Measurements from ENCODE around the gene CAPNS1. TPM values are rescaled to one million over a fixed set of nuclear protein-coding genes. Genes with fewer than 3 reads are reported as not detected.

CAPNS1 gene
- 649 TPM for total RNA-seq

DNA sequence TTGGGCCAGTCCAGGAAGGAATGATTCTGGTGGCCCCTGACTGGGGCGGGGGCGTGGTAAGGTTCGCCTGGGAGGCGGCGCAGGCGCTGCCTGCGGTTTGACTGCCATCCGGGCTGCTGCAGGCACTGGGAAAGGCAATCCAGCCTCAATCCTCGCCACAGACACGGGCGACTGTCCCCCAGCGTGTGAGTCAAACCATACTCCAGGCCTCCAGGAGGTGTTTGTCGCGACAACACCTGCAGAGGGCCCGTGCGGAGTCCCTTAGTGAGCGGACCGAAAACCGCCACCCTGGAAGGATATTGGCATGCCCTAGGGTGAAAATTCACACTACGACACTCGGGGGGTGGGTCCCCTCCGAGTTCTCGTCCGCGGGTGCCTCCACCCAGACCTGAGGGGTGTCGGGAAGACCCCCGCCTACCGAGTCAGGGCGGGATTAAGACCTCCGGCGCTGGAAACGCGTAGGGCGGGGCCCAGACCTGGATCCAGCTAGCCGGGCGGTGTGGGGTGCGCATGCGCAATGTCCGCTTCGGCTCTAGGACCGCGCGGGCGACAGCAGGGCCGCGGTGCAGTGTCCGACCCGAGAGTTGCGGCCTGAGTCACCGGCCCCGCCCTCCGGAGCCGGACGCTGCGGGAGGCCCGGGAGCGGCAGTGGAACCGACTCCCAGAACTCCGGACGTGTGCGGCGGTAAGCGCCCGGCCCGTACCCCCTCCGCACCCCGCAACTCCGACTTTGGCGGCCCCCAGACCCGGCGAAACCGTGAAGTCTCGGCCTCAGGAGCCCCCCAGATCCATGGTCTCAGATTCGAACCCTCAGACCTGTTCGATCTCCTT, at the start of gene CAPNS1:
CAPNS1 (plus strand) TSS at position 594 of the 831 bp plus-strand sequence. CDS start 946 bp downstream, outside the sequence.
- DNase-seq (ENCODE audit: low spot score): peak; percentile 97

DNA sequence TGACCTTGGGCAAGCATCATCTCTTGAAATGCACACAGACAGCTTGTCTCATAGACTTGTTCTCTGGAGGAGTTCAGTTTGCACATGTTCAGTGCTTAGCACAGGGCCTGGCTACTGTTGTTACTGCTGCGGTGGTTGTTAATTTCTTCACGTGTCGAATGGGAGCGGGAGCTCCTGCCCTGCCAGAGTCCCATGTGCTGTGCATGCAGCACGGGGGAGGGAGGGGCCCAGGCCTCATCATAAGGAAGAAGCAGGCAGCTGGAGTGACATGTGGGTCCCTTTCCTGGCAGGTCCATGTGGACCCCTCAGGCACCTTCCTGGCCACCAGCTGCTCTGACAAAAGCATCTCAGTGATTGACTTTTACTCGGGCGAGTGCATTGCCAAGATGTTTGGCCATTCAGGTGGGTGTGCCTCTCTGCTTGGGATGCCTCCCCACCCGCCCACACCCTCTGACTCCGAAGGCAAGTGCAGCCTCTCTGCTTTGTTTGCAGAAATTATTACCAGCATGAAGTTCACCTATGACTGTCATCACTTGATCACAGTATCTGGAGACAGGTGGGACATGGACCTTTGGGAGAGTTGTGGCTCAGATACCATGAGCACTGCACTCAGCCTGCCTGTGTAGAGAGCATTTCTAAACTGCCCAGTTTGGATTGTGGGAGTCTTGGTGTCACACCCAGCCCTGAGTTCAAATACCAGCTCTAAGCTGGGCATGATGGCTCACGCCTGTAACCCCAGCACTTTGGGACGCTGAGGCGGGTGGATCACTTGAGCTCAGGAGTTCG, 48.8 kb upstream of the CAPNS1 start:
- DNase-seq (ENCODE audit: low spot score): no peak

DNA sequence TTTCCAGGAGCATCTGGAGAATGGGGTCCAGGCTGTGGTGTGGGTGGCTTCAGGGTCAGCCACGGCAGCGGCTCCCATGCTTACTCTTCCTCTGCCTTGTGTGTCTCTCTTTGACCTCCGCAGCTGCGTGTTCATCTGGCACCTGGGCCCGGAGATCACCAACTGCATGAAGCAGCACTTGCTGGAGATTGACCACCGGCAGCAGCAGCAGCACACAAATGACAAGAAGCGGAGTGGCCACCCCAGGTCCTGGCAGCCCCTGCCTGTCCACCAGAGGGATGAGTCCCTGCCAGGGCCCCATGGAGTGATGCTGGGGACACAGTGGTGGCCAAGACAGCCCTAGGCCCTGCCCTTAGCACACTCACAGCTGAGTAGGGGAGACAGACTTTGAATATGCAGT, 47.3 kb upstream of the CAPNS1 start:
- DNase-seq (ENCODE audit: low spot score): no peak

DNA sequence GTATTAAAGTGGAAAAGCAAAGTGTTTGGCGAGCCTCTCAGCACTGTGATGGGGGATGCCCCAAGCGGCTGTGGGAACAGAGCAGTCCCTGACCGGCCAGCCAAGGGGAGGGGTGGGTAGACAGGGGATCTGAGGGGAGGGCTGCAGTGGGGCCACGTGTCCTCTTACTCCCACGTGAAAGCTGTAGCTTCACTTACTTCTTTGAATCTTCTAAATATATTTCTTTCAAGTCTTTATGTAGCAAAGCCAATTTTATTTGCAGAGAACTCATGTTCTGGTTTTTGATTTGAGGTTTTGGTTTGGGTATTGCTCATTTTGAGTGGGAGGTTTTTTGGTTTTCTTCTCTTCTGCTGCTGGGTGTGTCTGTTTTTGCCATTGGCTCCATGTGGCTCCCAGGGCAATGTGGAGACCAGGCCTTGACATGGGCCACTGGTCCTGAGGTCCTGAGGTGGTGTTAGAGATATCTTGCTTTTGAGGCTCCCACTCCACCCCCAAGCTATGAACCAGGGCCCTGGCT, 46.7 kb upstream of the CAPNS1 start:
- no peak for DNase-seq (ENCODE audit: low spot score)

DNA sequence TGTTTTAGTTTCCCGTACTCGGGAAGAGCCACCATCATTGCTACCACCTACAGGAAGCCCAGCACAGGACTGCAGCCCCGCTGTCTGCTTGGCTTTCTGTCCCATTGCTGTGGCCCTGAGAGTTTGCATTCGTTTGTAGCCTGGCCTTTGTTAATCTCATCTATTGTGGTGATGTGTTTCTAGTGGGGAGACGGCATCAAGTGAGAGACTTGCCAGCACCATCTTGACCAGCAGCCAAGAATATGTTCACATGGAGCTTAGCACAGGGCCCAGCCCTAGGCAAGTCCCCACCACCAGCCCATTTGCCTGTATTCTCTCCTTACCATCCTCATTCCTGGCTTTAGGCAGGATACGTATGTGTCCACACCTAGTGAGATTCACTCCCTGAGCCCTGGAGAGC, 46.2 kb upstream of the CAPNS1 start:
- no peak for DNase-seq (ENCODE audit: low spot score)

DNA sequence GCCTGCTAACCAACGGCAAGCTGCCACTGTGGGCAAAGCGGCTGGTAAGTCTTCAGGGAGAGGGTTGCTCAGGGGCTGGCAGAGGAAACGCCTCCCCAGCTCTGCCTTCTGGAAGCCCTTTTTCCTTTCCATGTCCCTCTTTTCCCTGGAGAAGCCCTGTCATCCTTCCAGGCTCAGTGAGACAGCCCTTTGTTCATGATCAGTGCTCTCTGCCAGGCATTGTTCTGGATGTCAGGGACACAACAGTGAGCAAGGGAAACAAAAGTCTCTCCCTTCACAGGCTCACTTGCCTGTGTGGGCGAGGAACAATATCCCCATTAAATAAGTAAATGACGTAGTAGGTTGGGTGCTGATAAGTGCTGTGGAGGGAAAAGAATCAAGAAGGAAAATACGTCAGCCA, 42.8 kb upstream of the CAPNS1 start:
- DNase-seq (ENCODE audit: low spot score): no peak

DNA sequence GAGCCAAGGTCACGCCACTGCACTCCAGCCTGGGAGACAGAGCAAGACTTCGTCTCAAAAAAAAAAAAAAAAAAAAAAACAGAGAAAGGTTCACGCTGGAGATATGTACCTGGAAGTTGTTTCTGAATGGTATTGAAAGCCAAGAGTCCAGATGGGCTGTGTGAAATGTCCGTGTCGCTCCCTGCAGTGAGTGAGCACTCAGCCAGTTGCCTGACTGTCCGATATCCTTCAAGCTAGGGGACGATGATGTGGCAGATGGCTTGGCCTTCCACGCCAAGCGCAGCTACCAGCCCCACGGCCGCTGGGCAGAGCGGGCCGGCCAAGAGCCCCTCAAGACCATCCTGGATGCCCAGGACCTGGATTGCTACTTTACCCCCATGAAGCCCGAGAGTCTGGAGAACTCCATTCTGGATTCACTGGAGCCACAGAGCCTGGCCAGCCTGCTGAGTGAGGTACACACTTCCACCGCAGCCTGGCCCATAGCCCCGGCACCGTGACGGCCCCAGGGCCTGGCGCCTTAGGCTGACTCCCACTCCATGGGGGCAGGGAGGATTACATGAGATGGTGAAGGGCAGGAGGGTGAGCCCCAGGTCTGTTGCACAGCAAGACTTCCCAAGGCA, 40.6 kb upstream of the CAPNS1 start:
- DNase-seq (ENCODE audit: low spot score): no peak

DNA sequence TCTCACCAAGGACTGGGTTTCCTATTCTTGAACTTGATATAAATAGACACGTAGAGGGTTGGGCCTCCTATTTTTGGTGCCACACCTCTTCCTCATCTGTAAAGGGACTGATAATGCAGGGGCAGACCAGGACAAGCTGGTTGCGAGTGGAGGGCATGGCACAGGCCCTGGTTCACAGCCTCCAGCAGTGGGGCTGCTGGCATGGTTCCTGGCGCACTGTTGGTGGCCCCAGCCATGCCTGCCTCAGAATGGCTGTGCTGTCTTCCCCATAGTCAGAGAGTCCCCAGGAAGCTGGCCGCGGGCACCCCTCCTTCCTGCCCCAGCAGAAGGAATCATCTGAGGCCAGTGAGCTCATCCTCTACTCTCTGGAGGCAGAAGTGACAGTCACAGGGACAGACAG, 39.4 kb upstream of the CAPNS1 start:
- no peak for DNase-seq (ENCODE audit: low spot score)

DNA sequence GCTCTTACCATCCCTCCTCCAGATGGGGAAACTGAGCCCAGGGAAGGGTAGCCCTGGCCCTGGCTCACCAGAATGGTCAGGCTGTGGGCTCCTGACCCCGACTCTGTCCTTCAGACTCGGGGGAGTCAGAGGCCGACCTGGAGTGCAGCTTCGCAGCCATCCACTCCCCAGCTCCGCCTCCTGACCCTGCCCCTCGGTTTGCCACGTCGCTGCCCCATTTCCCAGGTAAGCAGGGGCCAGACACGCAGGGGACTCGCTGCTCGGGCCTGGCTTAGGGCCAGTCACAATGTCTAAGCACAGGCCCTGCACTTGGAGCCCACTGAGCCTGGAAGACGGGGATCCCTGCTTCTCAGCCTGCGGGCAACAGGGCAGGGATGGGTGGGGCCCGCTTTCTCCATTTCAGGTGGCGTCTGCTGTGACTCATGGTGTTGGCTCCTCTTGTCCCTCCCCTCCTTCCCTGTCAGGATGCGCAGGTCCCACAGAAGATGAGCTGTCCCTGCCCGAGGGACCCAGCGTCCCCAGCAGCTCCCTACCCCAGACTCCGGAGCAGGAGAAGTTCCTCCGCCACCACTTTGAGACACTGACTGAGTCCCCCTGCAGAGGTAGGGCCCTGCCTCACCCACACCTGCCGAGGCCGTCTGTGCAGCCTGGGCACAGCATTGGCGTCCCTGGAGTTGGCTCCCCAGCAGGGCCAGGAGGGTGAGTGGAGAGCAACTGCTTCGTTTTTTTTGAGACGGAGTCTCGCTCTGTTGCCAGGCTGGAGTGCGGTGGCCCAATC, 38.1 kb upstream of the CAPNS1 start:
- DNase-seq (ENCODE audit: low spot score): no peak

DNA sequence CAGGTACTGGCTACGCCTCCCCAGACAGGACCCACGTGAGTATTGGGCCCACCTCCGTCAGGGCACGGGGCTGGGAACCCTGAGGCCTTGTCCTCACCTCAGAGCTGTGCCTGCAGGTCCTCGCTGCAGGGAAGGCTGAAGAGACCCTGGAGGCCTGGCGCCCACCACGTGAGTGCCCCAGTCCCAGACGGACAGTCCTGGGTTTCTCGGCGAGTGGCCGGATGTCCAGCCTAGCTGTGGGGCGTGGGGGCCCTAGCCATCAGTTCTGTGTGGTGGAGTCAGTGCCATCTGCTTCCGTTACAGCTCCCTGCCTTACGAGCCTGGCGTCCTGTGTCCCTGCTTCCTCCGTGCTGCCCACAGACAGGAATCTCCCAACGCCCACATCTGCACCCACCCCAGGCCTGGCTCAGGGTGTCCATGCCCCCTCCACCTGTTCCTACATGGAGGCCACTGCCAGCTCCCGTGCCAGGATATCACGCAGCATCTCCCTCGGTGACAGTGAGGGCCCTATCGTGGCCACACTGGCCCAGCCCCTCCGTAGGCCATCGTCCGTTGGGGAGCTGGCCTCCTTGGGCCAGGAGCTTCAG, 36.7 kb upstream of the CAPNS1 start:
- DNase-seq (ENCODE audit: low spot score): no peak

DNA sequence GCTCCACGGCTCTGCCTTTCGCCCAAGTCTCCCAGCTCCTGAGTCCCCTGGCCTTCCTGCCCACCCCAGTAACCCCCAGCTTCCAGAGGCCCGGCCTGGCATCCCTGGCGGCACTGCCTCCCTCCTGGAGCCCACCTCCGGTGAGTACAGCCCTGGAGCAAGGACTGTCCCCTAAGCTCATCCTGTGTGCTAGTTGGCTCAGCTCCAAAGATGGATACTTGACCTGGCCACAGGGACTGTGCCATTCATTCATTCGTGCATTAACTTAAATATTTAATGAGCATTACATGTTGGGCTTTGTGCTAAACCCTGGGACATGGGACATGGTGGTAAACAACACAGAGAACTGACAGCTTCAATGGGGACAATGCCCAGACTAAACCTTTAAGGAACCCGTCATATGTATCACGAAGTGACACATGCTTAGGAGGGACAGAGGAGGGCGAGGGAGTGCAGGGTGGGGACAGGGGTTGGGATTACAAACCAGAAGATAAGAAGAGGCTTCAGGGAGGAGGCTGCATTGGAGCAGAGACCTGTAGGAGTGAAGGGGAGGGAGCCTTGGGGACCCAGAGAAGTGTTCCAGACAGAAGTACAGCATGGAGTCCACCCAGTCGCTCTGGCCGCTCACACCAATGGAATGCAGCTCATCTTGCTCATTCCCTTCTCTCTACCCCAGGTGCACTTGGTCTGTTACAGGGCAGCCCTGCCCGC, 35.9 kb upstream of the CAPNS1 start:
- DNase-seq (ENCODE audit: low spot score): no peak

DNA sequence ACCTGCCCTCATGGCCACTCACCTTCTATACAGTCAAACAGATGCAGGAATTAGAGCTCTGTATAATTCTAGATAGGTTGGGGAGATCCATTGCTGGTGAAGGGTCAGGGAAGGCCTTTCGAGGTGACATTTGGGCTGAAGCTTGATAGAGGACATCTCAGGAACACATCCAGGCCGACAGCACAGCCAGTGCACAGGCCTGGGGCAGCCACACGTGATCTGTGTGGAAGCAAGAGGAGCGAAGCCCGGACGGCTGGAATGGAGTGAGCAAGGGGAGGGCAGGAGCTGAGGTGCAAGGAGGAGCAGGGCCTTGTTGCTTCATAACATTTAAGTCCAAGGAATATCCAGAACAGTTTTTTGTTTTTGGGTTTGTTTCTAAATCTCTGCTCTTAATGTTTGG, 33.4 kb upstream of the CAPNS1 start:
- no peak for DNase-seq (ENCODE audit: low spot score)

DNA sequence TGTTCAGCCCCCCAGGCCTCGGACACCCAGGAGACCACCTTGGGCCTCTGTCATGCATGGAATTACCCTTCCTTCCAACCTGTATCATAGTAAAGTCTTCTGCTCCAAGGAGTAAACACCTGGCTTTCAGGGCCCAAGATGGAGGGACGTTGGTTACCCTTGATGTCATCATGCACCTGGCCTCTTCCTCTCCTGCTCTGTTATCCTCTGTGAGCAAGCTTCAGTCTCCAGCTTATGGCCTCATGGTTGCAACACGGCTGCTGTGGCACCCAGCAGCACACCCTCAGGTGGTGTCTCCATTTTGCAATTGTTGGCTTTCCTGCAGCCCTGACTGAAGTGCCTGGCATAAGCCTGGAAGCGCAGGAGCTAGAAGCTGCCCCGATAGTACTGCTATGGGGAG, 32.9 kb upstream of the CAPNS1 start:
- no peak for DNase-seq (ENCODE audit: low spot score)

DNA sequence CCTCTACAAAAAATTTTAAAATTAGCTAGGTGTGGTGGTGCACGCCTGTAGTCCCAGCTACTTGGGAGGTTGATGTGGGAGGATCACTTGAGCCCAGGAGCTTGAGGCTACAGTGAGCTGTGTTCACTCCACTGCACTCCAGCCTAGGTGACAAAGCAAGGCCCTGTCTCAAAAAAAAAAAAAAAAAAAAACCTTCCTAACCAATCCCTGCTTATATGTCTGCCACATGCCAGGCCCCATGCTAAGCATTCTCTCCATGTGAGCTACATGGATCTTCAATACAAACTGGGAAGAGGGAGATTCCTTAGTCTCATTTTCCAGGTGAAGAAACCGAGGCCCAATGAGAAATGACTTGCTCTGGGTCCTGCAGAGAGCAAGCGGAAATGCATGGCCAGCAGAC, 31.2 kb upstream of the CAPNS1 start:
- DNase-seq (ENCODE audit: low spot score): no peak

DNA sequence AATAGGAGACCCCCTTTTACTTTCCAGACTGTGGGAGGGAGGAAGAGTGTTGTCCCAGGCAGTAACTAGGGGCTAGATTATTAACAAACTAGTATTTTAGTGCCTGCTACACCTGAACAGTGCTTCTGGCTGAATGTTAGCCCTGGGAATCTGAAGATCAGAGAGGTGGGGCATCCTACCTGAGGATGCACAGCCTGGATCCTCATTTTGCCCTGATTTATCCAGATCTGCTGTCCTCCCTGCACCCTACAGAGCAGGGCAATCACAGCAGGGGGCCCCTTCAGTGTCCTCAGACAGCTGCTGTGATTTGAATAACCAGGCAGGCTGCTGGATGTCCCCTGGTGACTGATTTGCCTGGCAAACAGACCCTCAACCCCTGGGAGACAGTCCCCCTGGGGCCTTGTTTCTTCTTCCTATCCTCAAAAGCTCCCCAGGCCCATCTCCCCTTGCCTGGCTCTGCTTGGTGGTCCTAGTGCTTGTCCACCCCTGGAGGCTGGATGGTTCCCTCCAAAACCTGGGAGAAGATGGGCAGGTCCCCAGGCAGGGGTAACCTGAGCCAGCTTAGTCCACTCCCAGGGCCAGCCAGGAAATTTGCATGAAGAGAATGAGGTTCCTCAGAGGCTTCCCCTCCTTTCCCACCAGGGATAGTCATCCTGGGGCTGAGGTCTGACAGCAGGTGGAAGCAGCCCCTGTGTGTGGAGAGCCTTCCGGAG, 29.2 kb upstream of the CAPNS1 start, which contains the start of gene OVOL3:
OVOL3 (plus strand) TSS at position 657 of the 713 bp plus-strand sequence. CDS start 60 bp downstream, outside the sequence.
- DNase-seq (ENCODE audit: low spot score): no peak

DNA sequence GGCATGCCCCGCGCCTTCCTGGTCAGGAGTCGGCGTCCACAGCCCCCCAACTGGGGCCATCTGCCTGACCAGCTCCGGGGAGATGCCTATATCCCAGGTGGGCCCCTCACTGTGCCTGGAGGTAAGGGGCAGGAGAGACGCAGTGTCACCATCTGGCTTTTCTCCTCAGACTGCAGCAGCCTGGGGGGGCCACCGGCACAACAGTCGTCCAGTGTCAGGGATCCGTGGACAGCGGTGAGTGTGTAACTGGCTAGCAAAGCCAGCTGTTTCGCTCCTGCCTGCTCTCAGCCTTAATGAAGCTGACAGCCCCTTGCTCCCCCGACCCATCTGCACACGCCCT, 28.7 kb upstream of the CAPNS1 start:
- no peak for DNase-seq (ENCODE audit: low spot score)

DNA sequence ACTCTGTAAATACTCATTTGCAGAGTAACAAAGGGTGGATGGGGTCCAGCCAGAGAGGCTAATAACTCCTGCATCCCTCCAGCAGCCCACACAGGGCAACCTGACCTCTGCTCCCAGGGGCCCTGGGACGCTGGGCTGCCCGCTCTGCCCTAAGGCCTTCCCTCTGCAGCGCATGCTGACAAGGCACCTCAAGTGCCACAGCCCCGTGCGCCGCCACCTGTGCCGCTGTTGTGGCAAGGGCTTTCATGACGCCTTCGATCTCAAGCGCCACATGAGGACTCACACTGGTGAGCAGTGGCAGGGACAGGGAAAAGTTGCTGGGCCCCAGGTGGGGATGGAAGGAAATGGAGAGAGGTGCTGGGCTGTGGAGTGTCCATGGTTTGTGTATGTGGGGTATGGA, 27.2 kb upstream of the CAPNS1 start:
- DNase-seq (ENCODE audit: low spot score): no peak

DNA sequence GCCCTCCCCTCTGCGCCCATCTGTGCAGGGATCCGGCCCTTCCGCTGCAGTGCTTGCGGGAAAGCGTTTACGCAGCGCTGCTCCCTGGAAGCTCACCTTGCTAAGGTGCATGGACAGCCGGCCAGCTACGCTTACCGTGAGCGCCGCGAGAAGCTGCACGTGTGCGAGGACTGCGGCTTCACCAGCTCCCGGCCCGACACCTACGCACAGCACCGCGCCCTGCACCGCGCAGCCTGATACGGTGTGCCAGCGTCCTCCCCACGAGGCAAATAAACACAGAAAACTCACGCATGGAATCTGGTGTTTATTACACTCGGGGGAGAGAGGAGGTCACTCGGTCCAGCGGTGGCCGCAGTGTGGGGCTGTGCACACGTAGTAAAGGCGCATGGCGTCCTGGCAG, 26.4 kb upstream of the CAPNS1 start:
- no peak for DNase-seq (ENCODE audit: low spot score)

DNA sequence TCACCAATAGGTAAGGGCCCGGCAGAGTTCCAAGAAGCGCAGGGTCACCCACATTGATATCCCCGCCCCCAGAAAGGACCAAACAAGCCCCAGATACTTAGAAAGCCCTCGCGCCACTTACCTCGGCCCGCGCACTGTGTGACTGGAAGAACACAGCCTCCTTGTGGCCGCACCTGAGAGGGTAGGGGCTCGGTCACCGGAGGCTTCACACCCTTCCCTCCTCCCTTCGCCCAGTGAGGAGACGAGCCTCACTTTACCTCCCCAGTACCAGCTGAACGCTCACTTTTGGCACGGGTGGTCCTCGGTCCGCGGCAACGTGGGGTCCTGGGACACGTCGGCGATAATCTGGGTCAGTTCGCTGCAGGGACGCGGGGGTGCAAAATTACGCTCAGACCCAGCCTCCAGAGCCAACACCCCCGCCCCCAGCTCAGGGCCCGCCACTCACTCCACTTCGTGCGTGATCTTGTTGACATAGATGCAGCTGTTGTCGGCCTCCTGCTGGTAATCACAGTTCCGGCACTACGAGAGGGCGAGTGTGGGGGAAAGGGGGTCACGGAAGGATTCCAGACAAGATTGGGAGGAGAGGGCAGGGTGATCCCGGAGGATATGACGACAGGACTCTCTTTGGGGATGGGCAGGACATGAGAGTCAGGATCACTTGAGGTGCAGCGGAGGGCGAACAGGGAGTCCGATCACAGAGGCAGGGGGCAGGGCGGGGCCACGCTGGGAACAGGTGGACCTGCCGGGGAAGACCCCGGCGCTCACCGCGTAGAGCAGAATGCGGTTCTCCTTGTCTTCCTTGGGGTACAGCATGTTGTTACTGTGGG, 25.8 kb upstream of the CAPNS1 start:
- DNase-seq (ENCODE audit: low spot score): peak; percentile 66

All from ureter (tissue), 1 donor.